ENCODE data around the gene CBLC. TPM values are rescaled to one million over a fixed set of nuclear protein-coding genes. Genes with fewer than 3 reads are reported as not detected.

The CBLC gene
- total RNA-seq: not detected in 2 replicates

- DNase-seq (ENCODE audit: low read depth in 2 of 2): no peak
Observed at GRCh38 chr19:44777715-44778347, at the start of gene CBLC. TSS of gene CBLC (plus strand) at chr19:44777890. CDS start at chr19:44777932, 42 bp downstream.

- no peak for DNase-seq (ENCODE audit: low read depth in 2 of 2)
Observed at GRCh38 chr19:44728178-44728577, 49.5 kb upstream of the CBLC start.

GRCh38 chr19:44729516-44730033 lies 48.1 kb upstream of the CBLC start:
- DNase-seq (ENCODE audit: low read depth in 2 of 2): no peak

GRCh38 chr19:44731081-44731480 lies 46.6 kb upstream of the CBLC start:
- no peak for DNase-seq (ENCODE audit: low read depth in 2 of 2)

GRCh38 chr19:44731622-44732021 lies 46.1 kb upstream of the CBLC start:
- no peak for DNase-seq (ENCODE audit: low read depth in 2 of 2)

- no peak for DNase-seq (ENCODE audit: low read depth in 2 of 2)
Observed at GRCh38 chr19:44732235-44733014, 45.3 kb upstream of the CBLC start.

GRCh38 chr19:44734357-44734756 lies 43.3 kb upstream of the CBLC start:
- DNase-seq (ENCODE audit: low read depth in 2 of 2): no peak

- DNase-seq (ENCODE audit: low read depth in 2 of 2): no peak
Observed at GRCh38 chr19:44735011-44735410, 42.7 kb upstream of the CBLC start.

- DNase-seq (ENCODE audit: low read depth in 2 of 2): no peak
Observed at GRCh38 chr19:44737238-44738071, 40.2 kb upstream of the CBLC start.

GRCh38 chr19:44738136-44738535 lies 39.6 kb upstream of the CBLC start:
- DNase-seq (ENCODE audit: low read depth in 2 of 2): no peak

GRCh38 chr19:44738603-44739558 lies 38.8 kb upstream of the CBLC start:
- no peak for DNase-seq (ENCODE audit: low read depth in 2 of 2)

GRCh38 chr19:44740351-44740824 lies 37.3 kb upstream of the CBLC start:
- no peak for DNase-seq (ENCODE audit: low read depth in 2 of 2)

- DNase-seq (ENCODE audit: low read depth in 2 of 2): peak in 1 of 2 donors; percentile 61
Observed at GRCh38 chr19:44741258-44741731, 36.4 kb upstream of the CBLC start.

- DNase-seq (ENCODE audit: low read depth in 2 of 2): peak; percentile 86 to 99
Observed at GRCh38 chr19:44741841-44742329, 35.8 kb upstream of the CBLC start.

GRCh38 chr19:44742330-44743061 lies 35.2 kb upstream of the CBLC start:
- DNase-seq (ENCODE audit: low read depth in 2 of 2): peak in 1 of 2 donors; percentile 66

- DNase-seq (ENCODE audit: low read depth in 2 of 2): no peak
Observed at GRCh38 chr19:44744871-44745332, 32.8 kb upstream of the CBLC start.

GRCh38 chr19:44745341-44745831 lies 32.3 kb upstream of the CBLC start:
- peak in 1 of 2 donors; percentile 74 for DNase-seq (ENCODE audit: low read depth in 2 of 2)

GRCh38 chr19:44745887-44746600 lies 31.6 kb upstream of the CBLC start:
- DNase-seq (ENCODE audit: low read depth in 2 of 2): no peak

- no peak for DNase-seq (ENCODE audit: low read depth in 2 of 2)
Observed at GRCh38 chr19:44746616-44746945, 31.1 kb upstream of the CBLC start.

Data from lung microvascular endothelial cell (primary cell).